ENCODE data around the gene ARID3B. TPM values are rescaled to one million over a fixed set of nuclear protein-coding genes. Genes with fewer than 3 reads are reported as not detected.

The ARID3B gene
- total and polyA plus RNA-seq, 2 of the 13 experiments (the other 11 are each of a cell fraction or from before 2014, with no cell fraction given), result 5.3 to 12.8 TPM

- TF ChIP-seq ZNF414 (CRISPR knock-in tag; IDR thresholded peaks at IDR 0.05), result 0 out of 2 replicates have a peak, but pooled peaks have one; percentile 38
- TF ChIP-seq SOX5 (CRISPR knock-in tag; IDR thresholded peaks at IDR 0.05; ENCODE audit: borderline replicate concordance), result 0 out of 2 replicates have a peak, but pooled peaks have one; percentile 22
- TF ChIP-seq CENPT (CRISPR knock-in tag; IDR thresholded peaks at IDR 0.05; ENCODE audit: low read depth), result no peak
- peak; percentile 45; the same call in 1 of the 2 replicates for TF ChIP-seq ZNF580 (CRISPR knock-in tag; IDR thresholded peaks at IDR 0.05; ENCODE audit: borderline replicate concordance, low read depth)
- 0 out of 2 replicates have a peak, but pooled peaks have one; percentile 24 for TF ChIP-seq ZNF589 (CRISPR knock-in tag; conservative IDR thresholded peaks at IDR 0.05)
- no peak for TF ChIP-seq FUBP1 (CRISPR knock-in tag; IDR thresholded peaks at IDR 0.05; ENCODE audit: borderline replicate concordance)
- no peak for TF ChIP-seq DMAP1 (CRISPR knock-in tag; IDR thresholded peaks at IDR 0.05)
- TF ChIP-seq ZNF24 (IDR thresholded peaks at IDR 0.05), result no peak
- TF ChIP-seq FOXO4 (CRISPR knock-in tag; conservative IDR thresholded peaks at IDR 0.05), result no peak
- no peak for TF ChIP-seq NR2F1 (CRISPR knock-in tag; IDR thresholded peaks at IDR 0.05)
- TF ChIP-seq CSRNP1 (CRISPR knock-in tag; IDR thresholded peaks at IDR 0.05), result peak; percentile 52; the same call in 1 of the 2 replicates
- no peak for TF ChIP-seq FIP1L1 (IDR thresholded peaks at IDR 0.05; ENCODE audit: borderline replicate concordance, insufficient read depth, low read depth, low read length)
- no peak for TF ChIP-seq ZNF484 (CRISPR knock-in tag; IDR thresholded peaks at IDR 0.05; ENCODE audit: borderline replicate concordance, low read depth)
- no peak for TF ChIP-seq ZNF639 (CRISPR knock-in tag; conservative IDR thresholded peaks at IDR 0.05)
- TF ChIP-seq TGIF2 (CRISPR knock-in tag; IDR thresholded peaks at IDR 0.05), result peak; percentile 63; the same call in 1 of the 2 replicates
- TF ChIP-seq AHR (CRISPR knock-in tag; IDR thresholded peaks at IDR 0.05), result no peak
- 0 out of 2 replicates have a peak, but pooled peaks have one; percentile 30 for TF ChIP-seq ZNF710 (CRISPR knock-in tag; IDR thresholded peaks at IDR 0.05; ENCODE audit: borderline replicate concordance)
Measured at GRCh38 chr15:74620636-74621545, 79.9 kb downstream of the ARID3B start (continued).

All from HepG2 (cell line).